Islet of Langerhans (tissue), 1 donor: ENCODE measurements around the gene L3MBTL3.
"Not testable (repeated sequence)": the region's sequence is repeated elsewhere in the genome, so short reads cannot be mapped to it uniquely, and the experiment has no call there.

Source experiments
- FAIRE-seq: peaks from one replicate; lab custom pipeline; 2011; peaks lifted over from hg19 to GRCh38; lab: Jason Lieb, UNC

L3MBTL3 gene

GRCh38 chr6:130140084-130140483 lies 121.7 kb downstream of the L3MBTL3 start:
- FAIRE-seq: no peak

- FAIRE-seq: no peak
These were observed 125.3 kb downstream of the L3MBTL3 start for GRCh38 chr6:130143709-130144108.

GRCh38 chr6:130147111-130147510 lies 128.7 kb downstream of the L3MBTL3 start:
- FAIRE-seq: no peak

GRCh38 chr6:130148181-130148580 lies 129.8 kb downstream of the L3MBTL3 start:
- FAIRE-seq: no peak

- FAIRE-seq: not testable (repeated sequence)
These were observed 130.6 kb downstream of the L3MBTL3 start for GRCh38 chr6:130149016-130149415.

- FAIRE-seq: no peak
These were observed 132.5 kb downstream of the L3MBTL3 start for GRCh38 chr6:130150906-130151305.

- FAIRE-seq: no peak
These were observed 134.6 kb downstream of the L3MBTL3 start for GRCh38 chr6:130152908-130153510.

GRCh38 chr6:130156908-130157307 lies 138.5 kb downstream of the L3MBTL3 start:
- FAIRE-seq: no peak

GRCh38 chr6:130158056-130158455 lies 139.7 kb downstream of the L3MBTL3 start:
- no peak for FAIRE-seq

- FAIRE-seq: no peak
These were observed 140.2 kb downstream of the L3MBTL3 start for GRCh38 chr6:130158548-130158947.

- FAIRE-seq: no peak
These were observed 141.6 kb downstream of the L3MBTL3 start for GRCh38 chr6:130159956-130160355.

GRCh38 chr6:130161683-130162404 lies 143.5 kb downstream of the L3MBTL3 start:
- FAIRE-seq: no peak

GRCh38 chr6:130162421-130162820 lies 144.0 kb downstream of the L3MBTL3 start:
- no peak for FAIRE-seq

GRCh38 chr6:130163266-130163665 lies 144.9 kb downstream of the L3MBTL3 start:
- FAIRE-seq: no peak

GRCh38 chr6:130164251-130164650 lies 145.9 kb downstream of the L3MBTL3 start:
- no peak for FAIRE-seq

GRCh38 chr6:130167655-130168054 lies 149.3 kb downstream of the L3MBTL3 start:
- no peak for FAIRE-seq

- FAIRE-seq: not testable (repeated sequence)
These were observed 151.8 kb downstream of the L3MBTL3 start for GRCh38 chr6:130170160-130170559.

GRCh38 chr6:130173377-130174004 lies 155.1 kb downstream of the L3MBTL3 start:
- FAIRE-seq: not testable (repeated sequence)

- FAIRE-seq: no peak
These were observed 158.0 kb downstream of the L3MBTL3 start for GRCh38 chr6:130176378-130176777.

GRCh38 chr6:130178692-130179091 lies 160.3 kb downstream of the L3MBTL3 start:
- no peak for FAIRE-seq

- FAIRE-seq: no peak
These were observed 164.1 kb downstream of the L3MBTL3 start for GRCh38 chr6:130182466-130182865.

- no peak for FAIRE-seq
These were observed 165.2 kb downstream of the L3MBTL3 start for GRCh38 chr6:130183271-130184222.
